ENCODE results near the gene TSEN15.
"Not testable (repeated sequence)": the region's sequence is repeated elsewhere in the genome, so short reads cannot be mapped to it uniquely, and the experiment has no call there.

TSEN15 gene

DNA sequence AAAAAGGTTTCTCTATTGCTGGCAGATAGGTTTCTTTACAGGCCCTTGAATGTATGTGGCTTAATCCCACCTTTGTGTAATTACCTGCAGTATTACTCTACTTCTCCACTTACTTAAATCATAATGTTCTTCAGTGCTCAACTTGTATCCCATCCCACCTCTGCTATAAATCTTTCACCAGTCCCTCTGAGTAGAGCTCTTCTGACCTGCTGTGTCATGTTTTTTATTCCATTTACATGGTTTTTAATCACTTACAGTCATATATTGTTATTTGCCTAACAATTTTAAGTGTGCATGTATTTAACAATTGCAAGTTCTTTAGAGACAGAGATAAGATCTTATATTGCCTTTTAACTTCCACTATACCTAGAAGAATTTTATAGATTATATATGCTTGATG, 2.4 kb downstream of the TSEN15 start:
- DNase-seq (ENCODE audit: low spot score): no peak

DNA sequence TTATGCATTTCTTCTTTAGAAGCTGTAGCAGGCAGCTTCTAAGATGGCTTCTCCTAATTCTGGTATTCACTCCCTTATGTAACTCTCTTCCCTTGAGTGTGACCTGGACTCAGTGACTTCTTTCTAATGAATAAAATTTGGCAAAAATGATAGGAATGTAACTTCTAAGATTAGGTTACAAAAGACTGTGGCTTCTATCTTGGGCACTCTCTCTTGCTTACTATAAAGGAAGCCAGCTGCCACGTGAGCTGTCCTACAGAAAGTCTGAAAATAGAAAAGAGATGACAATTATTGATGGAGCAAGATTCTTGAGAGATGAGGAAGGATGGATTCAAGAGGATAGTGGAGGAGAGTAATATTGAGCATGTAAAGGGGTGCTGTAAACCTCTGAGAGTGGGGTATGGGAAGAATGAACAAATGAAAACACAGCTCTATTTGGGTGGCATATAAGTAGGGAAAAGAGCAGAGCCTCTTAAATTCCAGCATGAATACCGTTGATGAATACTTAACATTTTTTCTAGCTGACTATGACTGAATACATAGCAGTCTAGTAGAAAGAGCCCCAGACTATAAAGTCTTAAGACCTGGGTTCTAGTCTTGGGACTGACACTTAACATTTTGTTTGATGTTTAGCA, 5.5 kb downstream of the TSEN15 start:
- DNase-seq (ENCODE audit: low spot score): peak; percentile 66

DNA sequence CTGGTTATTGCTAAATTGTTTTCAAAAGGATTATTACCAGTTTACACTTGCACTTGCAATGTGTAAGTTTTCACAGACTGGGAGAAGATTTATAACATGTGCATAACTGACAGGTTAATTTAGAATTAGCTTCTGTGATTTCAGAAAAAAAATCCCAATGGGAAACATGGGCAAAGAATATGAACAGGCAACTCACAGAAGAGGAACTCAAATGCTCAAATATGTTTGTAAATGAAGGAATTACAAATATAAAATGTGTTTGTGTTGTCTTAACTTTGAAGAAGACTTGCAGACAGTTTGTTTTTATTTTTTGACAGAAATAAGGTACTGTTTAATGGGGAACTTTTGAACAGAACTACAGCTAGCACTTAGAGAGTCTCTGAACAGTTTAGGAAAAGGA, 8.4 kb downstream of the TSEN15 start:
- DNase-seq (ENCODE audit: low spot score): no peak

DNA sequence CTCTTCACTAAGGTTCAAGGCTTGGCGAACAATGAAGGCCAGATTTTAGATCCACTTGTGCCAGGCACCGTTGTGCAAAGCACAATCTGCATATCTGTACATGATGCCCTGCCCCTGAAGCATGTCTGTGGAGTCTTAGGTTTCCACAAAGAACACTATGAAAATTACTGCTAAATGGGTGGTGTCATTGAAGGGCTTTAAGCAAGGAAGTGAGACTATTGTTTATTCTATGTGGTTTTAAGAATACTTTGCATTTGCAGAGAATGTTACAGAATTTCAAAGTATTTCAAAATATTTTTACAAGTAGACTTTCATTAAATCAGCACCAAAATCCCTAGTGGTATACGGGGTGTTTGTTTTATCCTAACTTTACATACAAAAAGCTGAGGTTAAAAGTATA, 8.8 kb downstream of the TSEN15 start:
- DNase-seq (ENCODE audit: low spot score): no peak

DNA sequence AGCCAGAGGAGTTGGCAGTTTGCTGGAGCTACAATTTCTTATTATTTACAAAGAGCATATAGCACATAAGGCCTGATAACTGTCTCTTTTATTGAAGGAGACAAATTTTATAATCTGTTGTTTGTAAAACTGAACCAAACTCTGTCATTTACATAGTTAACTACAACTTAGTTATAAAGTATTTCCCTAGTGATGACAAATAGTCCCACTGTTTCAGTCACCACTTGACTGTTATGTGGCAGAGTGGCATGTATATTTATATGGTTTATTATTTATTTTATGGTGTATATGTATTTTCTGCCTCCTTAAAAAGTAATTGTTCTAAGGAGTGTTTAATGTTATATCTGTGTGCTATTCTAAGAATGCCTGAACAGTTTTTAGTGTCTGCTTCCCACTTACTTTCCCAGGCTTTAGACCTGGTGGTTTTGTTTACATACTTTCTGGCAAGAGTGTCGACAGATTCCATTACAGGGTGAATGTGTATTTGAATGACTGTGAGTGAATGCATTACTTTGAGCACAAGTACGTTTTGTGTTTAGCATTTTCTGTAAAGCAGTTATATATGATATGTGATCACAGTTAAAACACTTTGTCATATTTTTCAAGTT, 10.0 kb downstream of the TSEN15 start:
- DNase-seq (ENCODE audit: low spot score): no peak

DNA sequence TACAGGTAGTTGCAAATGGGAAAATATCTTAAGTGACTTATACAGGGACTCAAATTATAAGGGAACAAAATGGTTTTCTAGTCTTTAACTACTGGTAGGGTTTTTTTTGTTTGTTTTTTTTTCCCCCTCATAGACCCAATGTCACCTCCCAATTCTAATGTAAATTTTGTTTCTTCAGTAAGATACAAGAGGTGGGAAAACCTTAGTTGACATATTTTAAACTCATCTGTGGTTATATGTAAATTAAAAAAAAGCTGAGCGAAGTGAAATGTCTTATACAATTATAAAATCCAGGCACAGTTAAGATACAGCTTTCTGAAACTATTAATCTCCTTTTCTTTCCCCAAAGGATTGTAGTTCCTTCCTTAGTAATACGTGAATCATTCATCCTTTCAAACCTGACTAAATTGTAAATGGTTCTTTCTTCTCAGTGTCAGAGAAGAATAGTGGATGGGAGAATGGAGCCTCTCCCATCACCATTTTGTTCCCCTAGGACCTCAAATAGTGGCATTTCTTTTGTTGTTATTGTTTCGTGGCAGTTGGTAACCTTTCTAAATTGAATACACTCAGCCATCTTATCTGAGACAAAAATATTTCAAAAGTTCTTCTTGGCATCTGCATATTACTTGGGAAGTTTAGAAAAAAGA, 11.2 kb downstream of the TSEN15 start:
- no peak for DNase-seq (ENCODE audit: low spot score)

DNA sequence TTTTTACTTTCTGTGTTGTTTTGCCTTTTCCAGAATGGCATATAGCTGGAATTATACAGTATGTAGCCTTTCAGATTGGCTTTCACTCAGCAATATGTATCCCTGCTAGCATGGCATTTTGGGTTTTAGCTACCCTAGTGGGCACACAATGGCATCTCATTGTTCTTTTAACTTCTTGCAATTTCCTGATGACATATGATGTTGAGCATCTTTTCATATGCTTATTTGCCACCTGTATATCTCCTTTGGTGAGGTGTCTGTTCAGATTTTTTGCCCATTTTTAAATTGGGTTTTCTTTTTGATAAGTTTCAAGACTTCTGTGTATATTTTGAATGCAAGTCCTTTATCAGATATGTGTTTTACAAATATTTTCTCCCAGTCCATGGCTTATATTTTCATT, 14.0 kb downstream of the TSEN15 start:
- DNase-seq (ENCODE audit: low spot score): no peak

DNA sequence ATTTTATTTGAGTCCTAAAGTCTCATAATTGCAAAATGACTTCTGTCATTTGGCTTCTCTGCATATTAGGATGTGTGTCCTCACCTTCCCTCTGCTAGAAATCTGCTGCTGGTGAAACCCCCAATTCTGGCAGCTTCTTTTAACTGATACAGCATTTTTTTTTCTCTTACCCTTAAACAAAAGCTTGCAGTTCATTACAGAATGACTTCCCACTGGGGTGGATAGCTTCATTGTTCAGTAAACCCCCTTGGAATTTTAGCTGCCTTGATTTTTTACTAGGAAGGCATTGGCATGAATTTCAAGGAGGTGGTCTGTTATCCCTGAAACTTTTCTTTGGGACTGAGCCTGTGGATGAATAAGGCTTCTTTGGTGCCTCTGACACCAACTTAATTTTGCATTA, 16.8 kb downstream of the TSEN15 start:
- DNase-seq (ENCODE audit: low spot score): no peak

DNA sequence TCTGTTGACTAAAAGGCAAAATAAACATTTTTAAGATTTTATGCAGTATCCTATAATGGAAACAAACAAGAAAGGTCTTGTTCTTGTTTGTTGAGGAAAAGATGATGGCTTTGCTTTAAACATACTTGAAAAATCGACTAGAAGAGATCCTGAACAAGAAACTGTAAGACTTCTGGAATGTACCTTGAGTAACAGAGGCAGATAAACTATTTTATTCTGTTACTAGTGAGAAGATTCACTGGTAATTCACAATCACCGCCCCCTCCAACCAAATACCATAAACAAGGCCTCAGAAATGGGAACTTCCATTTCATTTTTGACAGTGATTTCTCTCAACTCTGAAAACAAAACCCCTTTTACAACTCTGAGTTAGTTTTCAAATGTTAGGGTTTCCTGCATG, 18.1 kb downstream of the TSEN15 start:
- no peak for DNase-seq (ENCODE audit: low spot score)

DNA sequence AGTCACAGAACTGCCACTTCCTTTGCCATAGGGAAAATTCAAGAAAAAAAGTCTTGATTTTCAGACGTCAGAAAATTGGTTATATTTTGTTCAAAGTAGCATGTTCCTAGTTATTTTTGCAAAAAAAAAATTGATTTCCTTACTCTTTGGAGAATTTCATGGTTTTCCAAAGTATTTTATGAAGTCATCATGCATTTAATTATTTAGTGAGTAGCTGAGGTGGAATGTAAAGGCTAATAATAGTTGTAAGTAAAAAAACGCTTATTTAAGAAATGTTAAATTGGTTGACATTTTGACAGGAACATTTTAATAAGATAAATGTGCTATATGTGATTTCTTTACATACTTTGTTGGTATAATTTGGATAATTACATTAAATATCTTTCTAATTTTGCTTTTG, 20.8 kb downstream of the TSEN15 start:
- DNase-seq (ENCODE audit: low spot score): no peak

DNA sequence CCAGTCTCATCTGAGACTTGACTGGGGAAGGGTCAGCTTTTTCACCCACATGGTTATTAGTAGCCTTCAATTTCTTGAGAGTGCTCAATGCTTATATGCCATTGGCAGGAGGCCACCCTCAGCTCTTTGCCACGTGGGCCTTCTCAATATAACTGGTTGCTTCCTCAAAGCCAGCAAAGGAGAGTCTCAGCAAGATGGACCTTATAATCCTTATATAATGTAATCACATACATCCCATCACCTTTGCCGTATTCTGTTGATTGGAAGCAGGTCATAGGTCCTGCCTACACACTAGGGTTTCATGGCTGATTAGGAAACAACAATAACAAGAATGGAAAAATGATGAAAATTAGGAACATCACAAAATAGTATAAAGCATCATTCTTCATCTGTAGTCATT, 22.9 kb downstream of the TSEN15 start:
- no peak for DNase-seq (ENCODE audit: low spot score)

DNA sequence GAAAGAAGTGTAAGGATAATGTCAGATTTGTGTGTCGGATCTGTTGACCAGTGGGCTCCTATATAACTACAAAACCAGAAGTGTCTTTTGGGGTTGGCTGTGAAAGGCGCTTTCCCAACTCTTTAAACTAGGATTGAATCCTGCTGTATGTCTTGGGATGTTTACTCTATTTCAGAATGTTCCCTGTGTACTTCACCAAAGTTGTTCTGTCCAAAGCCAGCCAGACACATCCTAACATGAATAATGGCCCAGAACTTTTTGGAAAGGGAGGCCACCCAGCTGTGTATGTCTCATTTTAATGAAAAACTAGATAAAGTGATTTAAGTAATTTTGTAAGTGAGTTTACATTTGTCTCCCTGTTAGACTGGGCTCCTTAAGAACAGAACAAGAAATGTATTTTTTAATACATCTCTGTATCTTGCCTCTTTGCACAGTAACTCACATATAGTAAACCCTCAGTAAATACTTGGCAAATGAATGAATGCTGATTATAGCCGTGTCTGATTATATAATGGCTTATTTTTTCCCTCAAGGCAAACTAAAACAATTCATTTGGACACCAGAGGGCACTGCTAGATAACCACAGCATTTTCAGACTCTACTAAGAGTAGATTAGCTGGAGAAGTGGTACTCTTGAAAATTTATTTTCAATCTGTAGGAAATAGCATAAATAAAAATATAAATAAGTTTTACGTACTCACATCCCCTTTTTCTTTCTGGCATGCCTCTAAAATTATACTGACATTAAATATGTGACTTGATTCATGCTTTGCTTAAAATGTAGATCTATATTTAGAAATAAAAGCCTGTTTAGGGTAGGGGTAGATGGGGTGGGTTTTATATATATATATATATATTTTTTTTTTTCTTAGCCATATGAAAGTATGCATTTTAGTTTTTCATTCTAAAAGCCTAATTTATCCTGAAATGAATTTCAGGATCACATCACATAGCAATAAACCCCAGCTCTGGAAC, 23.8 kb downstream of the TSEN15 start:
- DNase-seq (ENCODE audit: low spot score): peak; percentile 30

DNA sequence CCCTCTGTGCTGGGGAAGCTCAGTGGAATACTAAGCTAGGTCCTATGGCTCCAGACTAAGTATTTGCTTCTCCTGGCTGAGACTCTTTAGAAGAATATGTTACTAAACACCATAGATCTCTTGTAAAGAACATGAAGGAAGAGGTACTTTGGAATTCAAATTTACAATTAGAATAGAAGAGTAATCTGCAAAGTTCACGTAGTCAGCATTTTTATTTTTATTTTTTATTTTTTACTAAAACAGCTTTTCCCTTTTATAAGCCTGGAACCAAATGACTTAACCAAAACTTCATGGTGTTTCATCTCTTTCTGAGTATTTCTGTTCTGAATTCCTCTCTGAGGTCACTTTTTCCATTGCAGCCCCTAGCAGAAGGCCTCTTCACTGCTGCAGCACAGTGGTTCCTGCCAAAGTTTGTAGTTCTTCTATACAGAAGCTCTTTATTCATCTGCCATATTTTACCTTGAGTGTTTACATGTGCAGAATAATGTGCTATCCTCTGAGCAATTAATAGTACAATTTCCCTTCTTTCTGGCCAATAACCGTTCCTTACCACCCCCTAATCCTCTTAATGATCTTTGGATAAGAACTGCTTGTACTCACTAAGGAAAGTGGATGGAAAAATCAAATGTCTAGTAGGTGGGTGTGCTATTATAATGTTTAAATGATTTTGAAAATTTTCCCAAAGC, 27.2 kb downstream of the TSEN15 start:
- no peak for DNase-seq (ENCODE audit: low spot score)

DNA sequence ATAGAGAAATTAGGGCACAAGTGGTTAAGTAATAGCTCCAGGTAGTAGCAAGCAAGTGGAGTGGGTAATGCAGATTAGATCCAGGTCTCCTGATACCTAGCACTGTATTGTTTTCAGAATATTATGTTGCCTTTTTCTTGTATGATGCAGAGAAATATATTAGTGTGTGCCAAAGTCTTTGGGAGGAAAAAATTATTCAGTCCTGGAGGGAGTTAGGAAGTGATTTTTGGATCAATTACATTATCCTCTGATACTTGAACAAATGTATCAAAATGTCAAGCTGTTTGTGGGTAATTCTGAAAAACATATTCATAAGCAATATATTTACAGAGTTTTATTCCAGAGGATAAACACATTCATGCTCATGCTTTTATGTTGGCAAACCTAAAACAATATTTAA, 28.8 kb downstream of the TSEN15 start:
- DNase-seq (ENCODE audit: low spot score): no peak

DNA sequence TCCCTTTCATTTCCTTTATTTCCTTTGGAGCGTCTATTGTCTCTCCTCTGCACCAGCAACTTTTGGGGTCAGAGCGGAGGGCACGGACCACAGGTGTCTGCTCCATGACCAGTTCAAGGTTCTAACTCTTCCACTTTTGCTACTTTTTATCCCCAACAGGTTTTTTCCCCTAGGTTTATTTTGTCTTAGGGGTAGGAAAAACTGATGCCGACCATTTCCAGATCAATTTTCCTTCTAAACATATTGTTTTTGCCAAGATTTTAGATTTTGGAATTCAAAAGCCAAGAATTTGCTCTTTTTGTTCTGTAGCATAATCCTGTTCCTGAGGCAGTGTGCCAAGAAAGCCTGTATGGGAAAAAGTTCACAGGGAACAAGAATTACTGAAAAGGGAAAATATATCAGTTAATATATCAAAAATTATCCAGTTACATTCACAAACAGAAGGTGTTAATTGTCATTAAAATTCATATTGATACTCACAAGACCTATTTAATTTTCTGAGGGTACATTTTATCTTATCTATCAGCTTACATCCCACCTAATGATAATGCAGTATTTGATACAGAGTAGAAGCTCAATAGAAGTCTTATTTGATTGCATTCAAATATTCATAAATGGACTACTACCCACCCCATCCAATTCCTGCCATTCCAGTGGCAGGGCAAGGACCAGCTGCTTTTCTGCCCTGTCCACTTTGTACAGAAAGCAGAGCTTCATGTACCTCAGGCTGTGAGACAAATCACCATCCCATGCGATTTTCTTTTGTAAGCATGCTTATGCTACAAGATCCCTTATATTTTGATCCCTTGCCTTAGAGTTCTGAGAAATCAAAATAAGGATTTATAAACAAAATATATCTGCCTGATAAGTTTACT, 31.2 kb downstream of the TSEN15 start:
- no peak for DNase-seq (ENCODE audit: low spot score)

DNA sequence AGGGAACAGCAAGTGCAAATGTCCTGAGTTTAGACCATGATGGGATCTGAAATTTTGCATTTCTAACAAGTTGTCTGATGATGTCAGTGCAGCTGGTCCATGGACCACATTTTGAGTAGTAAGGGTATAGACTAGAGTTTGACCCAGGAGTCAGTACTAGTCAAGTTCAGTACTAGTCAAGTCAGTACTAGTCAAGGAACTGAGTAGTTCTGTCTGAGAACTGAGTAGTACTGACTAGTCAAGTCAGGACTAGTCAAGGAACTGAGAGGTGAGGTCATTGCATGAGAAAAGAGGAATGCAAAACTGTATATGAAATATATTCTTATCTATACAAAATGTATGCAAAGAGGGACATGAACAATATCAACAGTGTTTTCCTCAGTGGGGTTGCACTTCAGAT, 34.1 kb downstream of the TSEN15 start:
- no peak for DNase-seq (ENCODE audit: low spot score)

DNA sequence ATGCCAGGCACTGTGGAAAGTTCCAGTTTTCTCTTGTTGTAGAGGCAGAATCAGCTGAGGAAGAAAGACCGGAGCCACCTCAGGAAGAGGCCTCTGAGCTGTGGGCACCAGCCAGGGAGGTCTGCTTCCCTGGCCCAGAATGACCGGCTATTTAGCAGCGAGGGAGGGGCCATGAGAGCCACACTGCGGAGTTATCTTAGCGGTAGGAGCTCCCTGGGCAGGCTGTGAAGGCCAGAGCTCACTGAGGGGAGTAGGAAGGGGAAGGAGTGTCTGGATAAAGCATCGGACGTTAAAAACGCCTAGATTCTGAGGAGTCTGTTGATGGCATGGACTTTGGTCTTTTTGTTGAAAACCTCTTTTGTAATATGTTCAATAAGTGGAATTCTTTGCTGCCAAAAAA, 36.5 kb downstream of the TSEN15 start:
- no peak for DNase-seq (ENCODE audit: low spot score)

DNA sequence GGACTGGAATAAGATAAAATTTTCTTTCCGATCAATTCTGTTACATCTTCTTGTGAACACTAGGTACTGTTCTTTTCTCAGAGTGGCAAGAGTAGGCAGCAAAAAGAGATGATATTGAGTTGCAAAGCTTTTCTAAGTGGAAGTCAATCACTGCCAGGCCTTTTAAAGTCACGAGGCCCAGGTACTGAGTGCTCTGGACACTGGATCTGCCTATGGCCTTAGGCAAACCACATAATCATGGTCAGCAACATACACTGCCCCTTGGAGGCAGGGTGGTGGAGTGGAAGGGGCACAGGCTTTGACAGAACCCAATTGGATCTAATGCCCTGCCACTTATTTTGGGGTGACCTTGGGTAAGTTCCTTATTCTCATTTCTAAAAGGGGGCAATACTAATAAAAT, 41.5 kb downstream of the TSEN15 start:
- no peak for DNase-seq (ENCODE audit: low spot score)

DNA sequence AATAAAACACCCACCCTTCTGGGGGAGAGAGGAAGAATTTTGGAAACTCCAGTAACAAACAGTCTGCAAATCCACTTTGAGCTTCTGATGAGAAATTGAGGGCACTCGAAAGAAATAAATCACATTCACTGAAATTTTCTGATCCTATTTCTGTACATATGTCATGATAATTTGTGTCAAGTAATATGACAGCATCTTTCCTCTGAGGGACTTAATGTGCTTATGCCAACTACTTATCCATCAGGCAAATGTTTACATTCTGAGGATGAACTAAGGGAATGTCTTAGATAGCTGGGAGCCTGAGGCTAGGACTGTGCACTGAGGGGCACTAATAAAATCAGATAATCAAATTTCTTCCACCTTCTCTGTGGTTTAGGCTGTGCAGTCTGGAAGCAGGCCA, 44.5 kb downstream of the TSEN15 start:
- no peak for DNase-seq (ENCODE audit: low spot score)

DNA sequence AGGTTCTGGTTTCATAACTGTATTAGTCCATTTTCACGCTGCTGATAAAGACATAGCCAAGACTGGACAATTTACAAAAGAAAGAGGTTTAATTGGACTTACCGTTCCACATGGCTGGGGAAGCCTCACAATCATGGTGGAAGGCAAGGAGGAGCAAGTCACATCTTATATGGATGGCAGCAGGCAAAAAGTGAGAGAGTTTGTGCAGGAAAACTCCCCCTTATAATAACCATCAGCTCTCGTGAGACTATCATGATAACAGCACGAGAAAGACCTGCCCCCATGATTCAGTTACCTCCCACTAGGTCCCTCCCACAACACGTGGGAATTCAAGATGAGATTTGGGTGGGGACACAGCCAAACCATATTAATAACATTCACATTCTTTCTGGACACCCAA, 45.0 kb downstream of the TSEN15 start:
- not testable (repeated sequence) for DNase-seq (ENCODE audit: low spot score)

DNA sequence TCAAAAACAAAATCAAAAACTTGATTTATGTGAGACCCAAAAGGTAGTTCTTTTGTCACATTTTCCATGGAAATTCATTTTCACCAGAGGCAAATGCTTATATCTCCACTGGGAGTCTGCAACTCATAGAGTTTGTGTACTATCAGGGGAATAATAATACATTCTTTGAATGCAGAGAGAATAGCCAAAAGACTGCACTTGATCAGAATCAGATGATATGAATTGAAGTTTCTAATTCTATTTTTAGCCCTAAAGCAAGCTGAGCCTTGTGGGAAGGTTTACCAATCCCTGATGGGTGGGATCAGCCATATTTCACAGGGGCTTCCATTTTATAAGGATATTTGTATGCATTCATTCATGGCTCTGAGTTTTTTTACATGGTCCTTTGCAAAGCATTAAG, 49.6 kb downstream of the TSEN15 start:
- no peak for DNase-seq (ENCODE audit: low spot score)

All from AG08396 (cell line).